Osteocyte (in vitro differentiated cells): ENCODE data around the gene SIM1. TPM values are rescaled to one million over a fixed set of nuclear protein-coding genes. Genes with fewer than 3 reads are reported as not detected.
A peak's percentile ranks its signal among the peaks of the same experiment; 100 is the strongest.

Experiments used
- DNase-seq: peaks from one replicate; pipeline ENCODE4 v3.0.0; 2021; ENCODE audit warnings: mixed read lengths; ENCODE audit not compliant: unreplicated experiment; ENCODE audit errors: extremely low spot score
- H3K27ac Mint-ChIP-seq: one replicate; pipeline ENCODE4 v1.8.0; 2021; ENCODE audit warnings: mild to moderate bottlenecking, mixed read lengths; ENCODE audit not compliant: unreplicated experiment
- H3K27me3 Mint-ChIP-seq: one replicate; pipeline ENCODE4 v1.8.0; 2021; ENCODE audit warnings: mixed read lengths; ENCODE audit not compliant: unreplicated experiment
- H3K36me3 Mint-ChIP-seq: one replicate; pipeline ENCODE4 v1.8.0; 2021; ENCODE audit warnings: mixed read lengths; ENCODE audit not compliant: unreplicated experiment
- H3K4me1 Mint-ChIP-seq: one replicate; pipeline ENCODE4 v1.8.0; 2021; ENCODE audit warnings: mixed read lengths; ENCODE audit not compliant: unreplicated experiment
- H3K4me3 Mint-ChIP-seq: one replicate; pipeline ENCODE4 v1.8.0; 2021; ENCODE audit warnings: mild to moderate bottlenecking, moderate library complexity, mixed read lengths; ENCODE audit not compliant: unreplicated experiment
- H3K9me3 Mint-ChIP-seq: one replicate; pipeline ENCODE4 v1.8.0; 2021; ENCODE audit warnings: mixed read lengths; ENCODE audit not compliant: unreplicated experiment
- CTCF ChIP-seq: fragments of 200-600 bp; sonication (generic); IDR thresholded peaks from 2 replicates; pipeline ENCODE4 v1.5.0; 2021; ENCODE audit warnings: antibody characterized with exemption, mild to moderate bottlenecking, moderate library complexity
- total RNA-seq: library from RNA; stranded (reverse); gene quantifications from 2 replicates; pipeline ENCODE4 v1.2.1, GENCODE V29; 2021

The SIM1 gene
- total RNA-seq, 1 donor from 2014 or later: 2.6 TPM

GRCh38 chr6:100393493-100393892, 71.2 kb downstream of the SIM1 start:
- no peak overlapping the region for H3K4me3 Mint-ChIP-seq
- H3K36me3 Mint-ChIP-seq: no peaks in the 10 kb centered on the region
- no peaks in the 10 kb centered on the region for H3K9me3 Mint-ChIP-seq
- H3K4me1 Mint-ChIP-seq: peaks cover 14% of the 10 kb centered on the region
- no peak for TF ChIP-seq CTCF
- H3K27ac Mint-ChIP-seq: no peak overlapping the region
- DNase-seq: no peak
- H3K27me3 Mint-ChIP-seq: no peaks in the 10 kb centered on the region

DNA sequence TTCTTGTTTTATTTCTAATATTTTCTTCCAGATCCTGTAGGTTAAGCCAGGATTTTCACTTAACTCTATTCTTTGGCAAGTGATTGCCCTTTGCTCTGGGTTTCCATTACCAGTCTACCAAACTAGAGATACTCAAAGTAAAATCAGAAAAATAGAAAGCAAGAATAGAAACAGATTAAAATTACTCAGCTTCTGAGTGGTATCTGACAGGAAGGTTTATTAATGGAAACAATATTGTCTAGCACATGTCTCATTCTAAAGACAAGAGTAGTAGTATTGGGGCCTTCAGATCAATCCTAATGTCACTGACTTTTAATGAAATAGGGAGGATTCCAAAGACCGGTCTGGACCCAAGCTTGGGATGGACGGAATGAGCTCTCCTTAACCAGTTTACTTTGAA, 72.3 kb downstream of the SIM1 start:
- DNase-seq: no peak
- Mint-ChIP-seq H3K4me3 (no peak overlapping the region), H3K27me3 (no peaks in the 10 kb centered on the region), H3K9me3 (no peaks in the 10 kb centered on the region), H3K36me3 (no peaks in the 10 kb centered on the region), H3K4me1 (peaks cover 14% of the 10 kb centered on the region), H3K27ac (no peak overlapping the region)
- TF ChIP-seq CTCF: no peak

DNA sequence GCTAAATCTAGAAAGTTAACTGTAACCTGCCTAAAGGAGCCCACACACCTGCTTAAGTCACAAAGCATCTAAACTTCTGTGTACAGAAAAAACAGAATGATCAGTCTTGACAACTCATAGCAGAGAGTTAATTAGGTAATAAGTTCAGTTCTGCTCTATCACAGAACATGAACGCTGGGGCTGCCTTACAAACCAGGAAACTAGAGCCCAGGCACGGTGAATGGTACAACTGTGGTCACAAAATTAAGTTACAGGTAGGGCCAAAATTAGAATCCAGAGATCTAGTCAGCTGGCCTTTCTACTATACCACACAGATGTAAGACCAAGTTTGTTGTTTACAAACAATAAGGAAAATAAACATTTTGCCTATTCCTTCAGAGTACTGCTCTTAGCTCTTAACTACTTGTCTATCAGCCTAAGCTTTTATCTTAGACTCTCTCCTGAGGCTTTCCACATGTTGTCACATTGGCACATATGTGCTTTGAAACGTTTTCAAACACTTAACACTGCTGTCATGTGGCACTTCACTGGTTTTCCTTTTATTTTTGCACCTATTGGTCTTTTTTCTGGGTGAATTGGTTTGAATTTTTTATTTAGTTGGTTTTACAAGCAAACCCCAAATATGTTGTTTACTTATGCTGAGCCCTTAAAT, 75.7 kb downstream of the SIM1 start:
- peaks cover 18% of the 10 kb centered on the region for H3K4me1 Mint-ChIP-seq
- no peak overlapping the region for H3K4me3 Mint-ChIP-seq
- H3K27ac Mint-ChIP-seq: no peak overlapping the region
- no peaks in the 10 kb centered on the region for H3K27me3 Mint-ChIP-seq
- no peak for TF ChIP-seq CTCF
- DNase-seq: no peak
- H3K9me3 Mint-ChIP-seq: no peaks in the 10 kb centered on the region
- no peaks in the 10 kb centered on the region for H3K36me3 Mint-ChIP-seq

GRCh38 chr6:100382767-100383195, 81.9 kb downstream of the SIM1 start:
- H3K9me3 Mint-ChIP-seq: no peaks in the 10 kb centered on the region
- peaks cover 19% of the 10 kb centered on the region for H3K4me1 Mint-ChIP-seq
- DNase-seq: no peak
- TF ChIP-seq CTCF: no peak
- no peaks in the 10 kb centered on the region for H3K36me3 Mint-ChIP-seq
- no peaks in the 10 kb centered on the region for H3K27me3 Mint-ChIP-seq
- peak overlapping the region; percentile 64 for H3K27ac Mint-ChIP-seq
- H3K4me3 Mint-ChIP-seq: no peak overlapping the region

DNA sequence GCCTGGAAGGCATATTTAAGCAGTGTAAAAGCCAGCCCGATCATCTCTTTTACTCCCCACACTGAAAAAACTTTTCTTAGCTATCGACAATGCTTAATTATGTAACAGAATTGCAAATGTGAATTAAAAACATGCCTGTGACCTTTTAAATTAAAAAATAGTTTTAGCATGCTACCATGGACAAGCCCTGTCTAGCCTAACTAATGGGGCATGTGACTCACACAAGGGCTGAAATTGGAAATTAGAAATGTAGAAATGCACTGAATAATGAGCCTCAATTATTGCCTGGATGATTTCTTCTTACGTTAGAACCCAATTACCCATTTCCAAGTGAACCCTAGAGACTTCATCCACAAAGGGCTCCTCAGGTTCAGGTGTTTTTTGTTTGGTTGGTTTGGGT, 82.7 kb downstream of the SIM1 start:
- H3K4me3 Mint-ChIP-seq: no peak overlapping the region
- H3K27me3 Mint-ChIP-seq: no peaks in the 10 kb centered on the region
- H3K9me3 Mint-ChIP-seq: no peaks in the 10 kb centered on the region
- no peak for DNase-seq
- no peak for TF ChIP-seq CTCF
- H3K4me1 Mint-ChIP-seq: peaks cover 19% of the 10 kb centered on the region
- no peak overlapping the region for H3K27ac Mint-ChIP-seq
- no peaks in the 10 kb centered on the region for H3K36me3 Mint-ChIP-seq
